Inflammatory macrophage treated with lipopolysaccharide for 4 hours (primary cell): Measurements from ENCODE around the gene PSMD11.

Source experiments
- DNase-seq: peaks from one replicate; pipeline ENCODE4 v3.0.0-alpha.2; 2020

The PSMD11 gene

GRCh38 chr17:32467949-32468348 is 23.6 kb downstream of the PSMD11 start:
- no peak for DNase-seq

GRCh38 chr17:32470405-32471167 is 26.3 kb downstream of the PSMD11 start:
- DNase-seq: peak; percentile 44

- DNase-seq: no peak
Observed at GRCh38 chr17:32471652-32472051, 27.3 kb downstream of the PSMD11 start.

- DNase-seq: no peak
Observed at GRCh38 chr17:32475258-32475657, 30.9 kb downstream of the PSMD11 start.

- no peak for DNase-seq
Observed at GRCh38 chr17:32477220-32477619, 32.9 kb downstream of the PSMD11 start.

GRCh38 chr17:32479074-32479617 is 34.8 kb downstream of the PSMD11 start:
- no peak for DNase-seq

GRCh38 chr17:32481193-32481592 is 36.9 kb downstream of the PSMD11 start:
- no peak for DNase-seq

GRCh38 chr17:32482568-32483320 is 38.4 kb downstream of the PSMD11 start:
- DNase-seq: no peak

GRCh38 chr17:32483451-32484019 is 39.2 kb downstream of the PSMD11 start:
- peak; percentile 41 for DNase-seq

GRCh38 chr17:32484041-32484461 is 39.7 kb downstream of the PSMD11 start:
- no peak for DNase-seq

GRCh38 chr17:32484628-32485027 is 40.3 kb downstream of the PSMD11 start:
- no peak for DNase-seq

GRCh38 chr17:32485261-32486110 is 41.2 kb downstream of the PSMD11 start:
- no peak for DNase-seq

- DNase-seq: peak; percentile 55
Observed at GRCh38 chr17:32486111-32486700, 41.9 kb downstream of the PSMD11 start.

- peak; percentile 42 for DNase-seq
Observed at GRCh38 chr17:32486701-32487472, 42.6 kb downstream of the PSMD11 start, which contains the start of gene CDK5R1. TSS of gene CDK5R1 (plus strand) at chr17:32486993. CDS start at chr17:32487621, 628 bp downstream.

- no peak for DNase-seq
Observed at GRCh38 chr17:32487473-32488176, 43.3 kb downstream of the PSMD11 start.

GRCh38 chr17:32488177-32488542 is 43.9 kb downstream of the PSMD11 start:
- no peak for DNase-seq

- no peak for DNase-seq
Observed at GRCh38 chr17:32488604-32489180, 44.4 kb downstream of the PSMD11 start.

GRCh38 chr17:32489320-32490100 is 45.2 kb downstream of the PSMD11 start:
- DNase-seq: no peak

GRCh38 chr17:32490101-32490482 is 45.8 kb downstream of the PSMD11 start:
- no peak for DNase-seq
